Body of pancreas (tissue), 4 donors: ENCODE results near the gene CNIH1.
"Not testable (repeated sequence)": the region's sequence is repeated elsewhere in the genome, so short reads cannot be mapped to it uniquely, and the experiment has no call there.

Source experiments
- CTCF ChIP-seq, 7 experiments: fragments of 450-650 bp in 4 of 7; fragments of 200-600 bp in 3 of 7; sonication (generic) in 3 of 7; IDR thresholded peaks; one replicate each; pipeline ENCODE4 v1.5.1; 2016 to 2019; ENCODE audit warnings: antibody characterized with exemption in 7 of 7
- POLR2A ChIP-seq, 3 donors: fragments of 450-650 bp; IDR thresholded peaks; one replicate each; pipeline ENCODE4 v1.6.1; 2016; ENCODE audit warnings: antibody characterized with exemption in 3 of 3, mild to moderate bottlenecking in 2 of 3

- TF ChIP-seq POLR2A, CTCF (IDR thresholded peaks at IDR 0.05): not testable (repeated sequence)
Observed at GRCh38 chr14:54392986-54393884, 47.9 kb downstream of the CNIH1 start.
